Immature natural killer cell (primary cell): Measurements from ENCODE around the gene GABARAP. TPM values are rescaled to one million over a fixed set of nuclear protein-coding genes. Genes with fewer than 3 reads are reported as not detected.
A peak's percentile ranks its signal among the peaks of the same experiment; 100 is the strongest.

ENCODE experiments used
- DNase-seq, 3 donors: peaks; one replicate each; pipeline ENCODE4 v3.0.0; 2022; ENCODE audit warnings: mixed read lengths in 1 of 3
- H3K27ac Mint-ChIP-seq, 6 donors: one replicate each; pipeline ENCODE4 v1.8.0; 2020; ENCODE audit warnings: mixed read lengths in 6 of 6, mild to moderate bottlenecking in 5 of 6, inconsistent platforms in 4 of 6, moderate library complexity in 3 of 6
- H3K27me3 Mint-ChIP-seq, 3 donors: one replicate each; pipeline ENCODE4 v1.8.0; 2020 to 2021; ENCODE audit warnings: low read depth in 3 of 3, mild to moderate bottlenecking in 3 of 3, mixed read lengths in 3 of 3, moderate library complexity in 3 of 3, inconsistent platforms in 1 of 3
- H3K36me3 Mint-ChIP-seq, 3 donors: one replicate each; pipeline ENCODE4 v1.8.0; 2020; ENCODE audit warnings: mixed read lengths in 3 of 3, inconsistent platforms in 2 of 3, mild to moderate bottlenecking in 2 of 3
- H3K4me1 Mint-ChIP-seq, 2 donors: one replicate each; pipeline ENCODE4 v1.8.0; 2020; ENCODE audit warnings: inconsistent platforms in 2 of 2, mild to moderate bottlenecking in 2 of 2, mixed read lengths in 2 of 2, moderate library complexity in 1 of 2
- H3K4me3 Mint-ChIP-seq, 5 donors: one replicate each; pipeline ENCODE4 v1.8.0; 2020; ENCODE audit warnings: mild to moderate bottlenecking in 5 of 5, mixed read lengths in 5 of 5, inconsistent platforms in 3 of 5, moderate library complexity in 3 of 5
- H3K9me3 Mint-ChIP-seq, 6 donors: one replicate each; pipeline ENCODE4 v1.8.0; 2020; ENCODE audit warnings: mild to moderate bottlenecking in 6 of 6, mixed read lengths in 6 of 6, inconsistent platforms in 4 of 6, moderate library complexity in 3 of 6
- polyA plus RNA-seq, 3 donors: library from polyadenylated mRNA; unstranded; fragments of 300-500 nt; fragmentation: Illumina TruSeq; gene quantifications; one replicate each; pipeline ENCODE4 v1.2.3, GENCODE V29; 2021

The GABARAP gene
- polyA plus RNA-seq, 3 donors from 2014 or later = 764 to 982 (median 905) TPM

- H3K4me1 Mint-ChIP-seq = peaks cover 21 to 29% of the 10 kb centered on the region in 2 donors
- no peak overlapping the region for H3K27ac Mint-ChIP-seq
- no peak overlapping the region for H3K4me3 Mint-ChIP-seq
- no peaks in the 10 kb centered on the region for H3K36me3 Mint-ChIP-seq
- H3K9me3 Mint-ChIP-seq = no peaks in the 10 kb centered on the region
- DNase-seq = no peak
- peaks cover 3 to 20% (median 5%) of the 10 kb centered on the region in 3 donors for H3K27me3 Mint-ChIP-seq
These were observed 37.2 kb upstream of the GABARAP start for GRCh38 chr17:7279448-7279847.

DNA sequence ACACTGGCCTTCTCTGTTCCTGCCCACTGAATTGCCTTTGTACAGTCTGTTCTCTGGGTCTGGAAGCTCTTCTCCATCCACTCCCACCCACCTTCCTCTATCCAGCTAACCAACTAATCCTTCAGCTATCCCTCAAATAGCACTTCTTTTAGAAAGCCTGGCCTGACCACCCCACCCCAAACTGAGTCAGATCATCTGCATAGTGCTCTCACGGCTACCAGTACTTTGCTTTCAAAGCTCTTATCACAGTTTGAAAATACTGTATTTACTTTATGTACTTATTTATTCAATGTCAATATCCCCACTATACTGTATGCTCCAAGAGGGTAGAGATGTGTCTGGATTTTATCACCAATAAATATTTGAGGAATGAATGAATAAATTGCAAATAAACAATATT lies 24.5 kb upstream of the GABARAP start:
- H3K9me3 Mint-ChIP-seq = no peaks in the 10 kb centered on the region
- no peaks in the 10 kb centered on the region for H3K36me3 Mint-ChIP-seq
- no peak for DNase-seq
- H3K4me3 Mint-ChIP-seq = no peak overlapping the region
- peaks cover 5 to 35% (median 14%) of the 10 kb centered on the region in 3 donors for H3K27me3 Mint-ChIP-seq
- peaks cover 16 to 17% of the 10 kb centered on the region in 2 donors for H3K4me1 Mint-ChIP-seq
- no peak overlapping the region for H3K27ac Mint-ChIP-seq

DNA sequence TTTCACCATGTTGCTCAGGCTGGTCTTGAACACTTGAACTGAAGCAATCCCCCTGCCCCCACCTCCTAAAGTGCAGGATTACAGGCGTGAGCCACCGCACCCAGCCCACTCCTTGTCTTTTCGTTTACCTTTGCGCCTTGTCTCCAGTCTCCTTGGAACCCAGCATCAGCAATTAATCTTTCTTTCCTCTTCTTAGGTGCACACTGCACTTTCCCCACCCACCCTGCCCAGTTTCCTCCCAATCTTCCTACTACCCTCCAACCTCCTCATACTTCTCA lies 21.5 kb upstream of the GABARAP start:
- H3K27me3 Mint-ChIP-seq = peaks cover 5 to 35% (median 18%) of the 10 kb centered on the region in 3 donors
- peaks cover 0 to 4% (median 0%) of the 10 kb centered on the region in 3 donors for H3K36me3 Mint-ChIP-seq
- H3K4me1 Mint-ChIP-seq = peaks cover 17 to 25% of the 10 kb centered on the region in 2 donors
- peak overlapping the region; percentile 3 to 66 (median 48) for H3K4me3 Mint-ChIP-seq
- H3K9me3 Mint-ChIP-seq = no peaks in the 10 kb centered on the region
- peak overlapping the region in 1 of 6 donors; percentile 11 for H3K27ac Mint-ChIP-seq
- DNase-seq = no peak

GRCh38 chr17:7262935-7263800 lies 20.9 kb upstream of the GABARAP start:
- Mint-ChIP-seq H3K4me3 (peak overlapping the region; percentile 34 to 78 (median 64)), H3K27me3 (peaks cover 5 to 35% (median 18%) of the 10 kb centered on the region in 3 donors), H3K27ac (peak overlapping the region in 5 of 6 donors; percentile 23 to 67 (median 55)), H3K9me3 (no peaks in the 10 kb centered on the region), H3K4me1 (peaks cover 17 to 25% of the 10 kb centered on the region in 2 donors), H3K36me3 (peaks cover 0 to 8% (median 0%) of the 10 kb centered on the region in 3 donors)
- no peak for DNase-seq

DNA sequence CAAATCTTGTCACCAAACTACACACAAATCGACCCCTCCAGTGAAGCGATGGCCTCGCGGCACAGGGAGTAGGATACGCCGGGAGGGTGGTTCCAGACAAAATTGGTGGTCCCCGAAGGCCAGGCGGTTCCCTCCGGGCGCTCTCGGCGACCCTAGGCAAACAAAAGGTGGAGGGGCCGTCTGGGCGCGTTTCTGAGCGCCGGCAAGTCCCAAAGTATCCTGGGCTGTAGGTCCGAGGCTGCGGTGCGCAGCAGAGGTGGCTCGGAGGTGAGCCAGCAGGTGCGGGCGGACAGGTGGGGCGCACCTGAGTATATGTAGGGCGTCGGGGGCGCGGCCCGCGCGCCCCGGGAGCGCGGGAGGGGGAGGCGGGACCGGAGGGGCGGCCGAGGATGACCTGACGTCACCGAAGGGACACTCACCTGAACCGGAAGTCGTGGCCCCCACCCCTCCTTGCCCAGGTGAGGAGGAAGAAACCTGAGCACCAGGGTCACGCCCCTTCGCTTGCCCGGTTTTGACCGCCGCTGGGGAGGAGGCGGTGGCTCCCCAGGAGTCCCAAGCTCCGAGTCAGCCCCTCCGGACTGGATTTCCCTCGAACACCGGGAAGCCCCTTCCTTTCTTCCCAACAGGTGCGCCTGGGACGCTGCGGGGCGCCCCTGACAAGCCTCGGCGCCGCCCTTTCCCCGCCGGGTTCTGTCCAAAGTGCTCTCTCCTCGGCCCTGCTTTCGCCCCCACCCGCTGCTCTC lies 20.1 kb upstream of the GABARAP start, which contains the start of gene CLDN7:
TSS of gene CLDN7 (minus strand) at position 287 of the 743 bp plus-strand sequence. CDS start 435 bp downstream, outside the sequence.
- no peaks in the 10 kb centered on the region for H3K9me3 Mint-ChIP-seq
- H3K27ac Mint-ChIP-seq = peak within 1 kb of the TSS in 5 of 6 donors; percentile 23 to 67 (median 36)
- no peak for DNase-seq
- peaks cover 0 to 8% (median 0%) of the 10 kb centered on the region in 3 donors for H3K36me3 Mint-ChIP-seq
- H3K4me3 Mint-ChIP-seq = peak within 1 kb of the TSS; percentile 72 to 80 (median 73)
- H3K4me1 Mint-ChIP-seq = peaks cover 17 to 25% of the 10 kb centered on the region in 2 donors
- H3K27me3 Mint-ChIP-seq = peaks cover 5 to 33% (median 18%) of the 10 kb centered on the region in 3 donors

DNA sequence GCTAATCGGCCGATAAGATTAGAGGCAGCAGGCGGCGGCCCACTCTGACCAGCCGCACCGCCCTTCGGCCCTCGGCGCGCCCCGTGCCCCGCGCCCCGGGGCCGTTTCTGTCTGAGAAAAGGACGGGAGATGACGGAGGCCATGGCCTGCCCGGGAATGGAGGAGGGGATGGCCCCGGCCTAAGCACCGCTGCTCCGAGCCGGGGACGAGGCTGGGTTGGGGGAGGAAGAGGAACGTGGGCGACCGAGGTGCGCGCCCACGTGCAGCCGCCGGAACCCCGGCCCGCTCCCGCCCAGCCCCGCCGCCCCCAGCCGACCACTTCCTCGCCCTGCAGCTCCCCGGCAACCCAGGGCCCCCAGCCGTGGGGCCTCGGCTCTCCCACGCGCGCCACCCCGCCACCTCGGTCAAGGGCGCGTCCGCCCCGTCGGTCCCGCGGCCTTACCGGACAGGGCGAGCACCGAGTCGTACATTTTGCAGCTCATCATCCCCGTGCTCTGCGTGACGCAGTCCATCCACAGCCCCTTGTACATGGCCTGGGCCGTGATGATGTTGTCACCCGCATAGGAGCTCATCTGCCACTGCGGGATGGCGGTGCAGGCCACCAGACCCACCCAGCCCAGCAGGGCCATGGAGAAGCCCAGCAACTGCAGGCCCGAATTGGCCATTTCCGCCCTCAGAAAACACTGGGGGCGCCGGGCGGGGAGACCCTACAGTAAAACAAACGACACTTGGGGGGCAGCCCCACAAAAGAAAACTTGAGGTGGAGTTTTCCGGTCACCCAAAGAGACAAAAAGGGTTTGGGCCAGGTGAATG lies 19.3 kb upstream of the GABARAP start:
- Mint-ChIP-seq H3K27me3 (peaks cover 5 to 30% (median 16%) of the 10 kb centered on the region in 3 donors), H3K9me3 (no peaks in the 10 kb centered on the region), H3K4me1 (peaks cover 17 to 27% of the 10 kb centered on the region in 2 donors), H3K36me3 (peaks cover 0 to 12% (median 4%) of the 10 kb centered on the region in 3 donors), H3K27ac (peak overlapping the region in 1 of 6 donors; percentile 53), H3K4me3 (peak overlapping the region; percentile 72 to 80 (median 73))
- peak; percentile 33 to 35 (median 33) for DNase-seq

- H3K4me3 Mint-ChIP-seq = peak overlapping the region; percentile 66 to 80 (median 72)
- H3K27ac Mint-ChIP-seq = no peak overlapping the region
- H3K36me3 Mint-ChIP-seq = peaks cover 0 to 17% (median 8%) of the 10 kb centered on the region in 3 donors
- H3K9me3 Mint-ChIP-seq = no peaks in the 10 kb centered on the region
- H3K4me1 Mint-ChIP-seq = peaks cover 17 to 27% of the 10 kb centered on the region in 2 donors
- H3K27me3 Mint-ChIP-seq = peaks cover 7 to 26% (median 15%) of the 10 kb centered on the region in 3 donors
- DNase-seq = peak in 2 of 3 donors; percentile 26
These were observed 18.6 kb upstream of the GABARAP start for GRCh38 chr17:7260651-7261378.

DNA sequence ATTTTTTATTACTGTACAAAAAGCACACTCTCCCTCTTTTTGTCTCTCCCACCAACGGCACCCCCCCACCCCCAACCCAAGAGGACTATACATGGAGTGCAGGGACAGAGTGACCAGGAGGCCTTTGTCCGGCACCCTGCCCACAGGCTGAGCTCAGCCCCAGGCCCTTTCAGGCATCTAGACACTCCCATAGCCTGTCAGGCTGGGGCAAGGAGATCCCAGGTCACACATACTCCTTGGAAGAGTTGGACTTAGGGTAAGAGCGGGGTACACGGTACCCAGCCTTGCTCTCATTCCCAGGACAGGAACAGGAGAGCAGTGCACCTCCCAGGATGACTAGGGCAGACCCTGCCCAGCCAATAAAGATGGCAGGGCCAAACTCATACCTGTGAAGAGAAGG lies 17.9 kb upstream of the GABARAP start:
- DNase-seq = no peak
- peaks cover 6 to 24% (median 15%) of the 10 kb centered on the region in 3 donors for H3K27me3 Mint-ChIP-seq
- peaks cover 0 to 17% (median 8%) of the 10 kb centered on the region in 3 donors for H3K36me3 Mint-ChIP-seq
- H3K4me3 Mint-ChIP-seq = peak overlapping the region; percentile 50 to 71 (median 63)
- peak overlapping the region in 1 of 6 donors; percentile 50 for H3K27ac Mint-ChIP-seq
- H3K9me3 Mint-ChIP-seq = no peaks in the 10 kb centered on the region
- peaks cover 17 to 27% of the 10 kb centered on the region in 2 donors for H3K4me1 Mint-ChIP-seq

DNA sequence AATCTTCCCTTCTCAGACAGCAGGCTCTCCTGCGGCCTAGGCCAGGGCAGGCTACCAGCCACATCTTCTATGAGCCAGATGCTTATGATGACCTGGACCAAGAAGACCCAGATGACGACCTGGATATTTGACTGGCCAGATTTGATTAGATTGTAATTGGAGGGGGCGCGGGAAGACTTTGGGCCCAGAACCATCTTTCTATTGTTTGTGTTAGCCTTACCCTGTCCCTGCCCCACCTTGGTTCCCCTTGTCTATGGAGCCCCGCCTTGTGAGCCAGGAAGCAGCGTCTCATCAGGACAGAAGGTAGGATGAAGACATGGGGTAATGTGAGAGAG lies 17.3 kb upstream of the GABARAP start:
- Mint-ChIP-seq H3K4me3 (peak overlapping the region in 4 of 5 donors; percentile 7 to 42 (median 14)), H3K4me1 (peaks cover 17 to 29% of the 10 kb centered on the region in 2 donors), H3K27ac (no peak overlapping the region), H3K36me3 (peaks cover 4 to 22% (median 13%) of the 10 kb centered on the region in 3 donors), H3K9me3 (no peaks in the 10 kb centered on the region), H3K27me3 (peaks cover 6 to 19% (median 13%) of the 10 kb centered on the region in 3 donors)
- no peak for DNase-seq

DNA sequence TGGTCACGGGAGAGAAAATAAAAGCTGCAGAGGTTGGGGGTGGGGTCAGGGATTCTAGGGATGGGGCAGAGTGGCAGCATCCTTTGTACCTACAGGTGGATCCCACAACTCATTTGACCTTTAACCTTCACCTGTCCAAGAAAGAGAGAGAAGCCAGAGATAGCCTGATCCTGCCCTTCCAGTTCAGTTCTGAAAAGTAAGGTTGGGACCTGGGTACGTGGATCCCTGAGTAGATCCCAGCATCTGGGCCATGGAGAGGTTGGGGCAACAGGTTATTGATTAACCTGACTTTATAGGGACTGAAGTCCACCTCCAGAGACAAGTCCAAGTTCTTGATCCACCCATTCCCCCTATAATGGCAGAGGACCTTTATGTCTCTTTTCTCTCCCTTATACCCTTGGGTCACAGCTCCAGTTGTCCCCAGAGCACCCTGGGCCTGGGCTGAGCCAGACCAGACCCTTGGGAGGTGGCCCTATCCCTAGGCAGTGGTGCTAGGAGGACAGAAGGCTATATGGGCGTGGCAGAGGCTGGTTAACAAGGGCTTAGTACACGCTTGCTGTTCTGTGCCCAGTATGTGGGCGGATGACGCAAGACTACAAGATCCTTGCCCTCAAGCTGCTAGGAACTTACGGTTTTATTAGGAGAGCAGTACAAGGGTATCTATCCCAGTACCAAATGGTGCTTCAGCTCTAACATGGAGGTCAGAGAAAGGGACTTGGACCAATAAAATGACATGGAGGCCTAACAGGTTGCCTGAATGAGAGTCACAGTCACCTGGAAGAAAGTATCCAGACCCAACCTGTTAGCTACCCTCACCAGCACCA lies 16.7 kb upstream of the GABARAP start:
- Mint-ChIP-seq H3K36me3 (peaks cover 5 to 22% (median 13%) of the 10 kb centered on the region in 3 donors), H3K4me3 (peak overlapping the region in 2 of 5 donors; percentile 7 to 15), H3K27me3 (peaks cover 6 to 14% (median 11%) of the 10 kb centered on the region in 3 donors), H3K4me1 (peaks cover 17 to 30% of the 10 kb centered on the region in 2 donors), H3K27ac (peak overlapping the region in 1 of 6 donors; percentile 69), H3K9me3 (no peaks in the 10 kb centered on the region)
- DNase-seq = no peak

GRCh38 chr17:7256766-7257456 lies 14.7 kb upstream of the GABARAP start:
- Mint-ChIP-seq H3K36me3 (peaks cover 9 to 27% (median 13%) of the 10 kb centered on the region in 3 donors), H3K4me1 (peaks cover 21 to 29% of the 10 kb centered on the region in 2 donors), H3K27me3 (peaks cover 9 to 14% (median 11%) of the 10 kb centered on the region in 3 donors), H3K27ac (peak overlapping the region in 2 of 6 donors; percentile 72 to 83), H3K4me3 (no peak overlapping the region), H3K9me3 (no peaks in the 10 kb centered on the region)
- DNase-seq = no peak
